Hepatic stellate cell (primary cell): ENCODE measurements around the gene RNU6-1.
A peak's percentile ranks its signal among the peaks of the same experiment; 100 is the strongest.

Experiments used
- DNase-seq: peaks from one replicate; pipeline ENCODE4 v3.0.0; 2011; ENCODE audit warnings: low spot score

Gene RNU6-1

GRCh38 chr15:67832897-67833709 lies 6.7 kb downstream of the RNU6-1 start:
- no peak for DNase-seq

GRCh38 chr15:67832031-67832551 lies 7.8 kb downstream of the RNU6-1 start:
- no peak for DNase-seq

GRCh38 chr15:67831363-67831762 lies 8.5 kb downstream of the RNU6-1 start:
- no peak for DNase-seq

GRCh38 chr15:67829647-67830504 lies 10.0 kb downstream of the RNU6-1 start:
- no peak for DNase-seq

GRCh38 chr15:67828969-67829646 lies 10.7 kb downstream of the RNU6-1 start:
- no peak for DNase-seq

- no peak for DNase-seq
These were observed 11.4 kb downstream of the RNU6-1 start for GRCh38 chr15:67828278-67828968.

GRCh38 chr15:67827562-67828277 lies 12.1 kb downstream of the RNU6-1 start:
- no peak for DNase-seq

- no peak for DNase-seq
These were observed 12.9 kb downstream of the RNU6-1 start for GRCh38 chr15:67826717-67827561.

GRCh38 chr15:67825881-67826716 lies 13.7 kb downstream of the RNU6-1 start:
- no peak for DNase-seq

- peak; percentile 76 for DNase-seq
These were observed 14.6 kb downstream of the RNU6-1 start, which contains the start of gene SKOR1 for GRCh38 chr15:67824976-67825880. SKOR1 (plus strand) TSS chr15:67825509; CDS start chr15:67825603, 94 bp downstream.

GRCh38 chr15:67824197-67824968 lies 15.5 kb downstream of the RNU6-1 start:
- no peak for DNase-seq

GRCh38 chr15:67823314-67824196 lies 16.3 kb downstream of the RNU6-1 start:
- DNase-seq, result no peak

- DNase-seq, result no peak
These were observed 17.1 kb downstream of the RNU6-1 start for GRCh38 chr15:67822537-67823313.

- no peak for DNase-seq
These were observed 17.9 kb downstream of the RNU6-1 start for GRCh38 chr15:67821784-67822440.
